Measurements from ENCODE around the gene SLC17A4. TPM values are rescaled to one million over a fixed set of nuclear protein-coding genes. Genes with fewer than 3 reads are reported as not detected.

The SLC17A4 gene
- total and polyA plus RNA-seq, 2 experiments from 2014 or later = not detected

- DNase-seq = no peak
- no peaks in the 10 kb centered on the region for H3K9me2 ChIP-seq (ENCODE audit: insufficient read depth)
- in situ Hi-C loops (cut with MboI) = no loop called here
- H3K27ac ChIP-seq = no peak overlapping the region
- H3K4me2 ChIP-seq (ENCODE audit: unreplicated experiment) = no peak overlapping the region
- H3F3A ChIP-seq (ENCODE audit: insufficient read depth) = no peaks in the 10 kb centered on the region
- no peak overlapping the region for H3K9ac ChIP-seq
- H4K20me1 ChIP-seq (ENCODE audit: insufficient read depth) = no peaks in the 10 kb centered on the region
- no peaks in the 10 kb centered on the region for H3K4me1 ChIP-seq (ENCODE audit: insufficient read depth)
- no peak overlapping the region for H2AFZ ChIP-seq
- no peak for TF ChIP-seq EZH2 (IDR thresholded peaks at IDR 0.05; ENCODE audit: insufficient read depth, poor library complexity, severe bottlenecking)
- no peak for TF ChIP-seq EZH2phosphoT487 (IDR thresholded peaks at IDR 0.05; ENCODE audit: insufficient read depth, low read depth)
- 44 to 56% methylated on average over 2 of the region's 2 CpGs for WGBS, 2 experiments (ENCODE audit: low coverage in 1 of 2, low lambda C conversion rate in 2 of 2, missing lambda C conversion rate in 2 of 2)
- H3K27me3 ChIP-seq (replicated peaks; ENCODE audit: insufficient read depth) = no peaks in the 10 kb centered on the region
- H3K4me3 ChIP-seq = no peak overlapping the region
- no peaks in the 10 kb centered on the region for H3K9me3 ChIP-seq (ENCODE audit: low read depth)
- H3K36me3 ChIP-seq (ENCODE audit: low read depth) = no peaks in the 10 kb centered on the region
- H3K79me2 ChIP-seq (ENCODE audit: insufficient read depth) = no peaks in the 10 kb centered on the region
Measured at GRCh38 chr6:25789475-25789874, 34.9 kb downstream of the SLC17A4 start.

DNA sequence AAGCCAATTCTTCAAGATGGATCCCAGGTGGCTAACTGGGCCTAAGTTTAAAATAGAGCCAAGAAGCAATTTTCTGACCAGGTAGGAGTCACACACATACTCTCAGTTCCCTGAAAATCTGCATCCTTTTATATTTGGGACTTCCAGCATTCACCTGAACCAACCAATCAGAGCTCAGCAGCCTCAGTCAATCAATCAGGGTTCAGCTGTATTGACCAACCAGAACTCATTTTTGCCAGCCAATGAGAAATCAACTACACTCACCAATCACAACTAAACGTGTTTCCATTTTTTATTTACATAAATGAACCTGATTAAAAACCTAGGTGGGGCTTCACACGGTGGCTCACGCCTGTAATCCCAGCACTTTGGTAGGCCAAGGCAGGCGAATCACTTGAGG lies 37.5 kb downstream of the SLC17A4 start:
- H3K27me3 ChIP-seq (replicated peaks; ENCODE audit: insufficient read depth) = no peaks in the 10 kb centered on the region
- no peaks in the 10 kb centered on the region for H3K9me3 ChIP-seq (ENCODE audit: low read depth)
- no peak overlapping the region for H2AFZ ChIP-seq
- H3K36me3 ChIP-seq (ENCODE audit: low read depth) = no peaks in the 10 kb centered on the region
- H3K4me3 ChIP-seq = no peak overlapping the region
- TF ChIP-seq EZH2 (IDR thresholded peaks at IDR 0.05; ENCODE audit: insufficient read depth, poor library complexity, severe bottlenecking) (no peak), EZH2phosphoT487 (IDR thresholded peaks at IDR 0.05; ENCODE audit: insufficient read depth, low read depth) (no peak)
- H3K4me2 ChIP-seq (ENCODE audit: unreplicated experiment) = no peak overlapping the region
- no peaks in the 10 kb centered on the region for H3K4me1 ChIP-seq (ENCODE audit: insufficient read depth)
- in situ Hi-C loops (cut with MboI) = no loop called here
- 68% methylated on average over 4 of the region's 4 CpGs for WGBS, 2 experiments (ENCODE audit: low coverage in 1 of 2, low lambda C conversion rate in 2 of 2, missing lambda C conversion rate in 2 of 2)
- no peak overlapping the region for H3K9ac ChIP-seq
- no peaks in the 10 kb centered on the region for H3K79me2 ChIP-seq (ENCODE audit: insufficient read depth)
- no peaks in the 10 kb centered on the region for H3K9me2 ChIP-seq (ENCODE audit: insufficient read depth)
- H4K20me1 ChIP-seq (ENCODE audit: insufficient read depth) = no peaks in the 10 kb centered on the region
- H3K27ac ChIP-seq = no peak overlapping the region
- H3F3A ChIP-seq (ENCODE audit: insufficient read depth) = no peaks in the 10 kb centered on the region
- DNase-seq = no peak

GRCh38 chr6:25793970-25794369 lies 39.4 kb downstream of the SLC17A4 start:
- Histone ChIP-seq H3K27ac (no peak overlapping the region), H3K9me2 (ENCODE audit: insufficient read depth) (no peaks in the 10 kb centered on the region), H3K9me3 (ENCODE audit: low read depth) (no peaks in the 10 kb centered on the region), H3K79me2 (ENCODE audit: insufficient read depth) (no peaks in the 10 kb centered on the region), H3K27me3 (replicated peaks; ENCODE audit: insufficient read depth) (no peaks in the 10 kb centered on the region; the same call in 1 of the 2 replicates), H2AFZ (no peak overlapping the region), H3K4me2 (ENCODE audit: unreplicated experiment) (no peak overlapping the region), H3K36me3 (ENCODE audit: low read depth) (no peaks in the 10 kb centered on the region), H3K9ac (no peak overlapping the region), H4K20me1 (ENCODE audit: insufficient read depth) (no peaks in the 10 kb centered on the region), H3F3A (ENCODE audit: insufficient read depth) (no peaks in the 10 kb centered on the region), H3K4me3 (no peak overlapping the region), H3K4me1 (ENCODE audit: insufficient read depth) (no peaks in the 10 kb centered on the region)
- in situ Hi-C loops (cut with MboI) = no loop called here
- WGBS, 2 experiments (ENCODE audit: low coverage in 1 of 2, low lambda C conversion rate in 2 of 2, missing lambda C conversion rate in 2 of 2) = 47 to 62% methylated on average over 1 of the region's 1 CpG
- no peak for DNase-seq
- TF ChIP-seq EZH2phosphoT487 (IDR thresholded peaks at IDR 0.05; ENCODE audit: insufficient read depth, low read depth) (no peak), EZH2 (IDR thresholded peaks at IDR 0.05; ENCODE audit: insufficient read depth, poor library complexity, severe bottlenecking) (no peak)

GRCh38 chr6:25794784-25795183 lies 40.2 kb downstream of the SLC17A4 start:
- Histone ChIP-seq H3K4me3 (no peak overlapping the region), H3K9me3 (ENCODE audit: low read depth) (no peaks in the 10 kb centered on the region), H3K79me2 (ENCODE audit: insufficient read depth) (no peaks in the 10 kb centered on the region), H3K4me2 (ENCODE audit: unreplicated experiment) (no peak overlapping the region), H3F3A (ENCODE audit: insufficient read depth) (no peaks in the 10 kb centered on the region), H3K4me1 (ENCODE audit: insufficient read depth) (no peaks in the 10 kb centered on the region), H3K27me3 (replicated peaks; ENCODE audit: insufficient read depth) (no peaks in the 10 kb centered on the region; the same call in 1 of the 2 replicates), H3K9me2 (ENCODE audit: insufficient read depth) (no peaks in the 10 kb centered on the region), H3K27ac (no peak overlapping the region), H3K9ac (no peak overlapping the region), H3K36me3 (ENCODE audit: low read depth) (no peaks in the 10 kb centered on the region), H2AFZ (no peak overlapping the region), H4K20me1 (ENCODE audit: insufficient read depth) (no peaks in the 10 kb centered on the region)
- no peak for TF ChIP-seq EZH2 (IDR thresholded peaks at IDR 0.05; ENCODE audit: insufficient read depth, poor library complexity, severe bottlenecking)
- TF ChIP-seq EZH2phosphoT487 (IDR thresholded peaks at IDR 0.05; ENCODE audit: insufficient read depth, low read depth) = no peak
- 28 to 36% methylated on average over 2 of the region's 2 CpGs for WGBS, 2 experiments (ENCODE audit: low coverage in 1 of 2, low lambda C conversion rate in 2 of 2, missing lambda C conversion rate in 2 of 2)
- in situ Hi-C loops (cut with MboI) = no loop called here
- DNase-seq = no peak

GRCh38 chr6:25801436-25801835 lies 46.9 kb downstream of the SLC17A4 start:
- Histone ChIP-seq H3K27ac (no peak overlapping the region), H3K36me3 (ENCODE audit: low read depth) (no peaks in the 10 kb centered on the region), H3K9ac (no peak overlapping the region), H3K27me3 (replicated peaks; ENCODE audit: insufficient read depth) (no peaks in the 10 kb centered on the region; the same call in 1 of the 2 replicates), H3K4me3 (no peak overlapping the region), H3F3A (ENCODE audit: insufficient read depth) (no peaks in the 10 kb centered on the region), H3K4me1 (ENCODE audit: insufficient read depth) (no peaks in the 10 kb centered on the region), H3K4me2 (ENCODE audit: unreplicated experiment) (no peak overlapping the region), H3K79me2 (ENCODE audit: insufficient read depth) (no peaks in the 10 kb centered on the region), H3K9me3 (ENCODE audit: low read depth) (no peaks in the 10 kb centered on the region), H4K20me1 (ENCODE audit: insufficient read depth) (no peaks in the 10 kb centered on the region), H3K9me2 (ENCODE audit: insufficient read depth) (no peaks in the 10 kb centered on the region), H2AFZ (no peak overlapping the region)
- in situ Hi-C loops (cut with MboI) = no loop called here
- TF ChIP-seq EZH2phosphoT487 (IDR thresholded peaks at IDR 0.05; ENCODE audit: insufficient read depth, low read depth) = no peak
- no peak for TF ChIP-seq EZH2 (IDR thresholded peaks at IDR 0.05; ENCODE audit: insufficient read depth, poor library complexity, severe bottlenecking)
- WGBS, 2 experiments (ENCODE audit: low coverage in 1 of 2, low lambda C conversion rate in 2 of 2, missing lambda C conversion rate in 2 of 2) = 51 to 54% methylated on average over 4 of the region's 4 CpGs
- no peak for DNase-seq

All from GM23248 (cell line).